ENCODE results near the gene TSPAN15. TPM values are rescaled to one million over a fixed set of nuclear protein-coding genes. Genes with fewer than 3 reads are reported as not detected.

Gene TSPAN15
- total and polyA plus RNA-seq, 9 donors, result 2.8 to 13.7 (median 5.6) TPM

DNA sequence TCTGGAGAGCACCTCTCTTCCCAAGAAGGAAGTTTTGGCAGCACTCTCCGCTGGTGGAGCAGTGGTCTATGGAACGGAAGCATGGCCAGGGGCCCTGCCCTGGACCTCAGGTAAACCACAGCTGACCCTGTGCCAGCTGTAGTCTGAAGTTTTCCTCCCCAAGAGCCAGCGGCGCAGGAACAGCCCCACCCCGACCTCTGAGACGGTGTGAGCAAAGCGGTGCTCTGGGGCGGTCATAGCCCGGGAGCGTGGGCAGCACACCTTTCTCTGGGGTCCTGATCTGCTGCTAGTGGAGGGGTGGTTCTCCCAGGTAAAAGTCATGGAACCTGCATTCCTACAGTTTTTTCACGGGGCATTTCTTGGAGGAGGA lies 52.6 kb downstream of the TSPAN15 start:
- intact Hi-C loops (cut with DNase I), result loop anchor here in 1 of 4 donors (5.0 kb wide), 1 partner anchor 62 kb away; no protein-coding TSS in a partner anchor
- Histone ChIP-seq H3K4me3 (no peak overlapping the region), H3K9me3 (no peaks in the 10 kb centered on the region), H3K4me1 (ENCODE audit: insufficient read depth) (no peaks in the 10 kb centered on the region), H3K27ac (no peak overlapping the region), H3K27me3 (no peaks in the 10 kb centered on the region), H3K36me3 (no peaks in the 10 kb centered on the region)
- no peak for DNase-seq
- WGBS, 3 donors, result 82 to 86% (median 82%) methylated on average over 11 of the region's 11 CpGs
- TF ChIP-seq, protein P1, sequence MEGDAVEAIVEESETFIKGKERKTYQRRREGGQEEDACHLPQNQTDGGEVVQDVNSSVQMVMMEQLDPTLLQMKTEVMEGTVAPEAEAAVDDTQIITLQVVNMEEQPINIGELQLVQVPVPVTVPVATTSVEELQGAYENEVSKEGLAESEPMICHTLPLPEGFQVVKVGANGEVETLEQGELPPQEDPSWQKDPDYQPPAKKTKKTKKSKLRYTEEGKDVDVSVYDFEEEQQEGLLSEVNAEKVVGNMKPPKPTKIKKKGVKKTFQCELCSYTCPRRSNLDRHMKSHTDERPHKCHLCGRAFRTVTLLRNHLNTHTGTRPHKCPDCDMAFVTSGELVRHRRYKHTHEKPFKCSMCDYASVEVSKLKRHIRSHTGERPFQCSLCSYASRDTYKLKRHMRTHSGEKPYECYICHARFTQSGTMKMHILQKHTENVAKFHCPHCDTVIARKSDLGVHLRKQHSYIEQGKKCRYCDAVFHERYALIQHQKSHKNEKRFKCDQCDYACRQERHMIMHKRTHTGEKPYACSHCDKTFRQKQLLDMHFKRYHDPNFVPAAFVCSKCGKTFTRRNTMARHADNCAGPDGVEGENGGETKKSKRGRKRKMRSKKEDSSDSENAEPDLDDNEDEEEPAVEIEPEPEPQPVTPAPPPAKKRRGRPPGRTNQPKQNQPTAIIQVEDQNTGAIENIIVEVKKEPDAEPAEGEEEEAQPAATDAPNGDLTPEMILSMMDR (IDR thresholded peaks at IDR 0.05), result no peak
- TF ChIP-seq EP300 (IDR thresholded peaks at IDR 0.05) (no peak), POLR2A (IDR thresholded peaks at IDR 0.05) (no peak)

DNA sequence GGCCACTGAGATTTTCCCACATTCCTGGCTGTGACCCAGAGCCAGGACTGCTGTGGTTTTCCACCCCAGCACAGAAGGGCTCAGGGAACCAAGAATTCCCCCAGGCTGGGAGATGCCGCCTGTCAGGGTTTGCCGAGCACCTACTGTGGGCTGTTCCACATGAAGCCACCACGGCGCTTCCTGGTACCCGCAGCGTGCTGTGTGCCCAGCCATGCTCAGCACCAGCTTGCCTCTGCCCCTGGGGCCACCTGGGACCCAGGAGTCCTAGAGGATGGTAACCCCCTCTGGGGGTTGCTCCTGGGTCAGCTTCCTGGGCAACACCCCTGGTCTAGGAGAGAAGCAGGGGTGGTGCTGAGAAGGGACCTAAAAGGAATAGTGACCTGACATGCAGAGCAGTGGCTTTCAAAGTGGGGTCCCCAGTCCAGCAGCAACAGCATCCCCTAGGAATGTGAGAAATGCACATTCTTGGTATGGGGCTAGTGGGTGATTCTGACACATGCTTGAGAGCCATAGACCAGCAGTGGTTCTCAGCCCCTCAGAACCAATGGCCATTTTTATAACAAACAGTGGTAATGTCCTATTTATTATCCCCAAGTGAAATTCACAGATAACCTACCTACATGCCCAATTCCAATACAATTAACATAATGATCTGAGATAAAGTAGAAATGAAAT lies 53.4 kb downstream of the TSPAN15 start:
- H3K9me3 ChIP-seq, result no peaks in the 10 kb centered on the region
- TF ChIP-seq, protein P1 (IDR thresholded peaks at IDR 0.05), result no peak
- TF ChIP-seq POLR2A (IDR thresholded peaks at IDR 0.05) (no peak), EP300 (IDR thresholded peaks at IDR 0.05) (no peak)
- no peak overlapping the region for H3K27ac ChIP-seq
- H3K36me3 ChIP-seq, result no peaks in the 10 kb centered on the region
- intact Hi-C loops (cut with DNase I), result loop anchor here in 1 of 4 donors (5.0 kb wide), 2 partner anchors 62 to 77 kb away; no protein-coding TSS in a partner anchor
- no peaks in the 10 kb centered on the region for H3K4me1 ChIP-seq (ENCODE audit: insufficient read depth)
- no peak overlapping the region for H3K4me3 ChIP-seq
- no peak for DNase-seq
- H3K27me3 ChIP-seq, result no peaks in the 10 kb centered on the region
- WGBS, 3 donors, result 93 to 99% (median 96%) methylated on average over 6 of the region's 6 CpGs

DNA sequence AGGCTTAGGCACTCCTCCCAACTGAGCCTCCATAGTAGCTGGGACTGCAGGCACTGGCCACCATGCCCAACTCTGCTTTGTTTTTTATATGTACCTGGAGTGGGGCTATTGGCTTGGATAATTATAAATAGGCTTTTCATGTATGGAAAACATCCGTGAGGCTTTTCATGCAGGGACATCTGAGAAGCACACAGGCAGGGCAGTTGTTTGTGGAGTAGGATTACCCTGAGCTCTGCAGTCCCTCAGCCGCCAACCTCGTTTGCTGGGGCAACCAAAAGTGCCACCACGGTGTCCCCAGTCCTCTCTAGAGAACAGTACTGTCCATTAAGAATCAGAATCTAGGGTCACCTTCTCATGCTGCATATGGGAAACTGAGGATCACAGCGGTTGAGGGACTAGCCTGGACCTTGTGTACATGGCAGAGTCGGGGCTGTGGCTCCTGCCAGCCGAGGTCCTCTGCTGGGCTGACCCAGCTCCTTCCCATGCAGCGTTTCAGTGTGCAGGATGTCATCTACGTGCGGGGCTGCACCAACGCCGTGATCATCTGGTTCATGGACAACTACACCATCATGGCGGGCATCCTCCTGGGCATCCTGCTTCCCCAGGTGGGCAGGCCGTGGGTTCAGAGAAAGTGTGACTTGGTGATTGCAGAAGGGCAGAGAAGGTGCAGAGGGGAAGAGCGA lies 54.5 kb downstream of the TSPAN15 start:
- no peak overlapping the region for H3K27ac ChIP-seq
- intact Hi-C loops (cut with DNase I), result loop anchor here in 1 of 4 donors (5.0 kb wide), 1 partner anchor 78 kb away; no protein-coding TSS in a partner anchor

DNA sequence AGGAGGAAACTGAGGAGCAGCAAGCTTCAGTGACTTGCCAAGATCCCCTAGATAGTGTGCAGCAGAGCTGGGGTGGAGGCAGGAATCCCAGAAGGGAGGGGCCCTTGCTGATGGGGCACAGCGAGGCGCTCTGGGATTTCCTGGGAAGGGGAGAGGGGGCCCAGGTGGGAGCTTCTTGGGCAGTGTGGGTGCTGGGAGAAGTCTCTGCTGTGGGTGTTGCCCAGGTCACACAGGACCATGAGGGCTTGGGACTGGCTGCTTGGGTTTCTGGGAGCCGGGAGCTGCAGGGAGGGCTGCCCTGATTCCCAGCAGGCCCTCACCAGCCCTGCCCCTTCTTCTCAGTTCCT lies 55.2 kb downstream of the TSPAN15 start:
- intact Hi-C loops (cut with DNase I), result loop anchor here in 1 of 4 donors (5.0 kb wide), 1 partner anchor 79 kb away; no protein-coding TSS in a partner anchor
- no peaks in the 10 kb centered on the region for H3K27me3 ChIP-seq
- no peaks in the 10 kb centered on the region for H3K36me3 ChIP-seq
- no peaks in the 10 kb centered on the region for H3K4me1 ChIP-seq (ENCODE audit: insufficient read depth)
- WGBS, 3 donors, result 93 to 98% (median 97%) methylated on average over 3 of the region's 3 CpGs
- TF ChIP-seq POLR2A (IDR thresholded peaks at IDR 0.05) (no peak), EP300 (IDR thresholded peaks at IDR 0.05) (no peak)
- TF ChIP-seq, protein P1 (IDR thresholded peaks at IDR 0.05), result no peak
- no peak overlapping the region for H3K4me3 ChIP-seq
- DNase-seq, result no peak
- H3K27ac ChIP-seq, result no peak overlapping the region
- no peaks in the 10 kb centered on the region for H3K9me3 ChIP-seq

More for the DNA sequence above, 54.5 kb downstream of the TSPAN15 start:
- WGBS, 3 donors, result 88 to 90% (median 90%) methylated on average over 15 of the region's 15 CpGs
- TF ChIP-seq, protein P1 (IDR thresholded peaks at IDR 0.05), result no peak
- no peak for TF ChIP-seq POLR2A (IDR thresholded peaks at IDR 0.05)
- no peak for TF ChIP-seq EP300 (IDR thresholded peaks at IDR 0.05)
- no peaks in the 10 kb centered on the region for H3K4me1 ChIP-seq (ENCODE audit: insufficient read depth)
- H3K27me3 ChIP-seq, result no peaks in the 10 kb centered on the region
- H3K4me3 ChIP-seq, result no peak overlapping the region
- H3K9me3 ChIP-seq, result no peaks in the 10 kb centered on the region
- H3K36me3 ChIP-seq, result no peaks in the 10 kb centered on the region
- DNase-seq, result no peak
